GM19239 (cell line): Measurements from ENCODE around the gene SLC5A10.
A peak's percentile ranks its signal among the peaks of the same experiment; 100 is the strongest.
"Not testable (repeated sequence)": the region's sequence is repeated elsewhere in the genome, so short reads cannot be mapped to it uniquely, and the experiment has no call there.

Experiments
- DNase-seq: peaks from one replicate; pipeline ENCODE4 v3.0.0; 2011; ENCODE audit warnings: low spot score; ENCODE audit not compliant: insufficient read length
- FAIRE-seq: peaks from 2 replicates; lab custom pipeline; 2011; peaks lifted over from hg19 to GRCh38; lab: Jason Lieb, UNC

SLC5A10 gene

DNA sequence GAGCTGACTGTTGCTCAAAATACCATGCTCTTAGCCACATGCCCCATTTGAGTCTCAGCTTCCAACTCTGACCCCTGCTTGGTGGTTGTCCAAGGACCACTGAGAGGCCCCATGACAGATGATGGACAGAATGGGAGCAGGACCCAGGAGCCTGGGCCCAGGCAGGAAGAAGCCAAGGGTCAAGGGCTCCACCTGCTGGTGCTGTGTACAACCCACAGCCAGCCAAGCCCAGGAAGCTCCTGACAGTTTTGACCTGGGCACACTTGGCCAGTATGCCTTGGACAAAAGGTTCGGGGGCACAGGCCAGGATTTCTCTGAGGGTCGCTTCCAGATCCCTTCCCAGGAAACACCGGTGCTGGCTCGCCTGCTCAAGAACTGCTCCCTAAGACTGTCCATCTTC lies 79.8 kb downstream of the SLC5A10 start:
- not testable (repeated sequence) for FAIRE-seq, DNase-seq

GRCh38 chr17:19032377-19032988 lies 80.5 kb downstream of the SLC5A10 start:
- FAIRE-seq: peak; percentile 95
- DNase-seq: not testable (repeated sequence)

GRCh38 chr17:19036186-19036585 lies 84.2 kb downstream of the SLC5A10 start:
- peak; percentile 97 for FAIRE-seq
- DNase-seq: not testable (repeated sequence)

GRCh38 chr17:19037547-19037946 lies 85.6 kb downstream of the SLC5A10 start:
- not testable (repeated sequence) for DNase-seq, FAIRE-seq

DNA sequence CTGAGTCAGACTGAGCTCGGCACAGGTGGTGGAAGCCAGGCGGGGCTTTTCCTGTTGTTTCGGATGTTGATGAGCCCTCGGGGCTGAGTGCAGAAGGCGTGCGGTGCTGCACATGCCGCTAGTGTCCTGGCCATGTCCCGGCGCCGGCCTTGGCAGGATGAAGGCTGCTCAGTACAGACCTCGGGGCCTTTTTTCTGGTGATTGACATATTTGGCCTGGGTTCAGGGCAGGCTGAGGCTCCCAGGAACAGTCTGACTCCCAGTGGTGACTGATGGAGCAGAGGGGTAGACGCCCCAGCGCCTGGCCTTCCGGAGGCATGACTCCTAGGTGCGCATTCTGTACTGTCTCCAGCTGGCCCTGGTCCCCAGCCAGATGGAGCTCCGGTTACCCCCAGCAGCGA lies 86.0 kb downstream of the SLC5A10 start:
- not testable (repeated sequence) for DNase-seq, FAIRE-seq

- DNase-seq, FAIRE-seq: not testable (repeated sequence)
These were observed 86.8 kb downstream of the SLC5A10 start for GRCh38 chr17:19038730-19039129.

DNA sequence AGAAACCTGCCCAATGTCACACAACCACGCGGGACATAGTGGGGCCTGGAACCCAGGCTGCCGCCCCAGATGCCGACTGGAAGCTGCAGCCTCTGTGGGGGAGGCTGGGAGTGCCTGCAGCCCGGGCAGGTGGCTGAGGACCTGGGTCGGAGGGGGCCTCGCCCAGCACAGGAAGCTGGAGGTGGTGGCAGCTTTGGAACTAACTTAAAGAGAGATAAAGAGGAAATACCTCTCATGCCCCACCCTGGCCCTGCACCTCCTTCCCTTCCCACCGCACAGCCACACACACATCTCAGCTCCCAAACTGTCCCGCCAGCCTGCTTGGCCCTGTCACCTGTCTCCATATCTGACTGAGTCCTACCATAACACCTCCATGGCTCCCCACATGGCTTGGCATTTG lies 88.4 kb downstream of the SLC5A10 start:
- not testable (repeated sequence) for DNase-seq
- peak; percentile 90 for FAIRE-seq

- not testable (repeated sequence) for FAIRE-seq, DNase-seq
These were observed 89.9 kb downstream of the SLC5A10 start for GRCh38 chr17:19041871-19042270.

GRCh38 chr17:19042369-19042768 lies 90.4 kb downstream of the SLC5A10 start:
- not testable (repeated sequence) for FAIRE-seq, DNase-seq

- peak; percentile 97 for FAIRE-seq
- not testable (repeated sequence) for DNase-seq
These were observed 91.1 kb downstream of the SLC5A10 start for GRCh38 chr17:19043032-19043431.

DNA sequence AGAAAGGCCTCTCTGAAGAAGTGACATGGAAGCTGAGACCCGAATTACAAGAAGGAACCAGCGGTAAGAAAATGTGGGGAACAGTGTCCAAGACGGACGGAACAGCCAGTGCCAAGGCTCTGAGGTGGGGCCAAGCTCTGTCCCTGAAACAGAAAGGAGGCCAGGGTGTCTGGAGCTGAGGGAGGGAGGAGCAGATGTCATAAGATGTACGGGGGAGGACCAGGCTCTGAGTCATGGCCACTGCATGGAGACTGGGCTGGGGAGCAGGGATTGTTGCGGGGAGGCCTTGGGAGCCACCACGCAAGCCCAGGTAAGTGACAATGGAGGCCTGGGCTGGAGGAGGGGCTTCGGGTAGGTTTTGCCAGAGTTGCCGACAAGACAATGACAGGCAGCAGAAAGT lies 92.7 kb downstream of the SLC5A10 start:
- not testable (repeated sequence) for DNase-seq, FAIRE-seq

DNA sequence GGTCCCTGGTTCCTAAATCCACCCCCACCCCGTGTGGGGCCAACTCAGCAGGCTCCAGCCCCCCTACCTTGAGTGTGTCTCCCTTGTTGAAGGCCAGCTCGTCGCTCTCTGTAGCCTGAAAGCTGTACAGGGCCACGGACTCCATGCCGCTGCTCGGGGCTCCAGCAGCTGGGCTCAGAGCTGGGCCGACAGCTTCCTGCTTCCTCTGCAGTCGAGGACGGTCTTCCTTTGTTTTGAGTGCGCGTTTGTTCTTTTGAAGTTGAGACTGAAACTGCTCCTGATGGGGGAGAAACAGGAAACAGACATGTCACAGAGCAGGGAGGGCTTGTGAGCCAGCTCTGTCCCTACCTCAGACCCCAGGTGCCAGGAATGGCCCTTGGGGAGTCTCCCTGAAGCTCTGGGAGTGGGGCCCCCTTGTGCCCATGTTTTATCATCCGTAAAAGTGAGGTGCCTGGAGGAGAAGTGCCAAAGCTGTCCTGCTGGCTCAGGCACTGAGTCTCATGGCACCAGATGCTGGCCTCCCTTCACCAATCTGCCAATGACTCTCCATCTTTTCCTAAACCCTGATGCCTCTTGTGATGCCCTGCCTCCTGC lies 94.9 kb downstream of the SLC5A10 start, which contains the start of gene GRAP:
Gene GRAP, minus strand, starts transcription at position 176 of the 594 bp plus-strand sequence. Its CDS starts 31 bp downstream, at position 145.
- peak; percentile 100 for FAIRE-seq
- DNase-seq: not testable (repeated sequence)

DNA sequence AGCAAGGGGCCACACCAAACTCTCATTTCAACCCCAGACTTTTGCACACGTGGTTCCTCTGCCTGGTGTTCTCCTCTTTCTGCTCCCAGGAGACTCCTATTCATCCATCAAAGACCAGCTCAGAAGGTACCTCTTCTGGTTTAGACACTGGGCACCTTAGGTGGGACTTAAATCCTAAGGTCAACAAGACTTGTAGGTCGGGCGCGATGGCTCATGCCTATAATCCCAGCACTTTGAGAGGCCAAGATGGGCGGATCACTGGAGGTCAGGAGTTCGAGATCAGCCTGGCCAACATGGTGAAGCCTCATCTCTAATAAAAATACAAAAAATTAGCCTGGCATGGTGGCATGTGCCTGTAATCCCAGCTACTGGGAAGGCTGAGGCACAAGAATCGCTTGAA lies 95.5 kb downstream of the SLC5A10 start:
- DNase-seq, FAIRE-seq: not testable (repeated sequence)

DNA sequence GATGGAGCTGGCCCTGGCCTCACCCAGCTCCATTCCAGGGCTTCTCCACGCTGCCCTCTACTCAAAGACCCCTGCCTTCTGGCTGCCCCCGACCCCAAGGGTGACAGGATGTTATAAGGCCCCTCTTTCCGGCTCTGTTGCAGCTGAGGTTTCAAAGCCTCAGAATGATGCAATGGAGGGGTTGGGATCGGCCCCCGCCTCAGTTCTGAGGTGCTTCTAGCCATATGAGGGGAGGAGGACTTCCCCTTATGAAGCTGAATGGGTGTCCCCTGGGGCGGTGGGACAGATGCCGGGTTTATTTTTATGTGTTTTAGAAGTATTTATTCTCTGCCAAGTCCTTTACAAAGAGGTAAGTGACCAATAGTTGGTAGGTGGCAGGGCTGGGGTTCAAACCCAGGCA lies 96.9 kb downstream of the SLC5A10 start:
- DNase-seq, FAIRE-seq: not testable (repeated sequence)

DNA sequence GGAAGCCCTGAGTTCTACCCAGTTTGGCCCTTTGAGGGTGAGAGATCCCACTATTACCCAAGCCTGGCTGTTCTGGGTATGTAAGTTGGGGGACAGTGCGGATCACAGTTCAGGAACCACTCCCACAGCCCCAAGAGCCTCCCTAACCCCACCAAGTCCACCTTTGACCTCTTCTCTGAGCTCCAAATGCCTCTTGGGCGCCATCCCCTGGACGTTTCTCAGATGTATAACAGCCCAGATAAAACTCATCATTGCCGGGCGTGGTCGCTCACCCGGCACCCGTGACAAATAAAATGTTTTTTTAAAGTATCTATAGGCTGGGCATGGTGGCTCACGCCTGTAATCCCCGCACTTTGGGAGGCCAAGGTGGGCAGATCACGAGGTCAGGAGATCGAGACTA lies 103.5 kb downstream of the SLC5A10 start:
- peak; percentile 86 for FAIRE-seq
- DNase-seq: not testable (repeated sequence)

- FAIRE-seq: not testable (repeated sequence)
These were observed 110.2 kb downstream of the SLC5A10 start for GRCh38 chr17:19062009-19062717.

GRCh38 chr17:19062718-19063325 lies 110.9 kb downstream of the SLC5A10 start:
- DNase-seq: not testable (repeated sequence)

More at GRCh38 chr17:19062009-19062717, 110.2 kb downstream of the SLC5A10 start:
- not testable (repeated sequence) for DNase-seq

GRCh38 chr17:19063326-19063956 lies 111.5 kb downstream of the SLC5A10 start:
- FAIRE-seq, DNase-seq: not testable (repeated sequence)

More at GRCh38 chr17:19062718-19063325, 110.9 kb downstream of the SLC5A10 start:
- FAIRE-seq: not testable (repeated sequence)

GRCh38 chr17:19064378-19064777 lies 112.4 kb downstream of the SLC5A10 start:
- FAIRE-seq, DNase-seq: not testable (repeated sequence)
